GM21367 (cell line): ENCODE data around the gene SARNP.
"Not testable (repeated sequence)": the region's sequence is repeated elsewhere in the genome, so short reads cannot be mapped to it uniquely, and the experiment has no call there.

Experiments used
- ATAC-seq: cut with Tn5 transposase; IDR thresholded peaks from one replicate; pipeline ENCODE4 v1.9.1; 2021; ENCODE audit not compliant: unreplicated experiment

Gene SARNP

GRCh38 chr12:55797550-55797949 lies 20.0 kb downstream of the SARNP start:
- ATAC-seq: no peak

GRCh38 chr12:55797068-55797467 lies 20.5 kb downstream of the SARNP start:
- ATAC-seq: no peak

GRCh38 chr12:55795950-55796349 lies 21.6 kb downstream of the SARNP start:
- ATAC-seq: no peak

GRCh38 chr12:55789893-55790292 lies 27.6 kb downstream of the SARNP start:
- no peak for ATAC-seq

GRCh38 chr12:55789171-55789570 lies 28.4 kb downstream of the SARNP start:
- no peak for ATAC-seq

- no peak for ATAC-seq
These were observed 29.0 kb downstream of the SARNP start for GRCh38 chr12:55788546-55788945.

- ATAC-seq: no peak
These were observed 36.8 kb downstream of the SARNP start for GRCh38 chr12:55780685-55781084.

- no peak for ATAC-seq
These were observed 39.7 kb downstream of the SARNP start for GRCh38 chr12:55777856-55778255.

- ATAC-seq: no peak
These were observed 45.8 kb downstream of the SARNP start for GRCh38 chr12:55771736-55772135.

GRCh38 chr12:55767156-55767555 lies 50.4 kb downstream of the SARNP start:
- ATAC-seq: no peak

- no peak for ATAC-seq
These were observed 51.7 kb downstream of the SARNP start for GRCh38 chr12:55765736-55766290.

- ATAC-seq: no peak
These were observed 54.9 kb downstream of the SARNP start for GRCh38 chr12:55762646-55763045.

- no peak for ATAC-seq
These were observed 56.9 kb downstream of the SARNP start for GRCh38 chr12:55760663-55761062.

GRCh38 chr12:55758575-55758974 lies 58.9 kb downstream of the SARNP start:
- ATAC-seq: not testable (repeated sequence)

- no peak for ATAC-seq
These were observed 59.8 kb downstream of the SARNP start for GRCh38 chr12:55757701-55758100.

- no peak for ATAC-seq
These were observed 62.3 kb downstream of the SARNP start for GRCh38 chr12:55755246-55755645.

- no peak for ATAC-seq
These were observed 69.1 kb downstream of the SARNP start for GRCh38 chr12:55748230-55748993.

GRCh38 chr12:55746913-55747231 lies 70.7 kb downstream of the SARNP start:
- ATAC-seq: no peak

GRCh38 chr12:55746174-55746912 lies 71.2 kb downstream of the SARNP start:
- ATAC-seq: no peak

GRCh38 chr12:55745361-55746173 lies 72.0 kb downstream of the SARNP start:
- no peak for ATAC-seq

- ATAC-seq: no peak
These were observed 73.0 kb downstream of the SARNP start for GRCh38 chr12:55744340-55745030.
